ENCODE results near the gene SLC18A2. TPM values are rescaled to one million over a fixed set of nuclear protein-coding genes. Genes with fewer than 3 reads are reported as not detected.

The SLC18A2 gene
- total RNA-seq, 4 donors from 2014 or later, result 0.65 to 2.8 (median 2.1) TPM

- Histone ChIP-seq H3K27ac (replicated peaks in 1 of 4) (no peak overlapping the region), H3K4me3 (no peak overlapping the region), H3K4me1 (no peaks in the 10 kb centered on the region), H3K9me3 (no peaks in the 10 kb centered on the region), H3K36me3 (no peaks in the 10 kb centered on the region), H3K27me3 (peaks cover 0 to 36% (median 0%) of the 10 kb centered on the region in 4 donors)
- TF ChIP-seq POLR2AphosphoS5 (IDR thresholded peaks at IDR 0.05) (no peak), EP300 (IDR thresholded peaks at IDR 0.05) (no peak), POLR2A (IDR thresholded peaks at IDR 0.05; ENCODE audit: low read depth) (no peak), CTCF (IDR thresholded peaks at IDR 0.05) (no peak)
- intact Hi-C loops (cut with DNase I), result no loop called here
- 34% methylated on average over 10 of the region's 10 CpGs for WGBS
- DNase-seq (ENCODE audit: extremely low spot score), result no peak
These were observed 8.0 kb downstream of the SLC18A2 start for GRCh38 chr10:117248750-117249465.

GRCh38 chr10:117249493-117250093, 8.7 kb downstream of the SLC18A2 start:
- Histone ChIP-seq H3K27ac (replicated peaks in 1 of 4) (no peak overlapping the region), H3K9me3 (no peaks in the 10 kb centered on the region), H3K27me3 (peaks cover 0 to 31% (median 0%) of the 10 kb centered on the region in 4 donors), H3K4me3 (no peak overlapping the region), H3K4me1 (no peaks in the 10 kb centered on the region), H3K36me3 (no peaks in the 10 kb centered on the region)
- intact Hi-C loops (cut with DNase I), result no loop called here
- 77% methylated on average over 6 of the region's 6 CpGs for WGBS
- DNase-seq (ENCODE audit: extremely low spot score), result no peak
- TF ChIP-seq POLR2A (IDR thresholded peaks at IDR 0.05; ENCODE audit: low read depth) (no peak), EP300 (IDR thresholded peaks at IDR 0.05) (no peak), CTCF (IDR thresholded peaks at IDR 0.05) (no peak), POLR2AphosphoS5 (IDR thresholded peaks at IDR 0.05) (no peak)

- intact Hi-C loops (cut with DNase I), result no loop called here
- no peak overlapping the region for H3K4me3 ChIP-seq
- H3K27ac ChIP-seq (replicated peaks in 1 of 4), result no peak overlapping the region
- no peak for DNase-seq (ENCODE audit: extremely low spot score)
- peaks cover 0 to 23% (median 0%) of the 10 kb centered on the region in 4 donors for H3K27me3 ChIP-seq
- TF ChIP-seq CTCF (IDR thresholded peaks at IDR 0.05) (no peak), POLR2A (IDR thresholded peaks at IDR 0.05; ENCODE audit: low read depth) (no peak), EP300 (IDR thresholded peaks at IDR 0.05) (no peak), POLR2AphosphoS5 (IDR thresholded peaks at IDR 0.05) (no peak)
- H3K36me3 ChIP-seq, result no peaks in the 10 kb centered on the region
- no peaks in the 10 kb centered on the region for H3K9me3 ChIP-seq
- WGBS, result 49% methylated on average over 7 of the region's 7 CpGs
- H3K4me1 ChIP-seq, result no peaks in the 10 kb centered on the region
These were observed 9.5 kb downstream of the SLC18A2 start for GRCh38 chr10:117250411-117250810.

GRCh38 chr10:117253908-117254307, 13.0 kb downstream of the SLC18A2 start:
- Histone ChIP-seq H3K27ac (replicated peaks in 1 of 4) (no peak overlapping the region), H3K4me3 (no peak overlapping the region), H3K9me3 (no peaks in the 10 kb centered on the region), H3K36me3 (no peaks in the 10 kb centered on the region), H3K4me1 (no peaks in the 10 kb centered on the region), H3K27me3 (peaks cover 0 to 33% (median 0%) of the 10 kb centered on the region in 4 donors)
- 80% methylated on average over 9 of the region's 9 CpGs for WGBS
- intact Hi-C loops (cut with DNase I), result no loop called here
- DNase-seq (ENCODE audit: extremely low spot score), result no peak
- no peak for TF ChIP-seq POLR2A (IDR thresholded peaks at IDR 0.05; ENCODE audit: low read depth)
- TF ChIP-seq EP300 (IDR thresholded peaks at IDR 0.05), result no peak
- TF ChIP-seq POLR2AphosphoS5 (IDR thresholded peaks at IDR 0.05), result no peak
- TF ChIP-seq CTCF (IDR thresholded peaks at IDR 0.05), result no peak

Data from esophagus muscularis mucosa (tissue), 4 donors.